Activated naive CD8-positive, alpha-beta T cell treated with anti-CD3 and anti-CD28 coated beads, Interleukin-2, amount 50 U/mL, for 24 hours (primary cell): Measurements from ENCODE around the gene CEP95.
"Not testable (repeated sequence)": the region's sequence is repeated elsewhere in the genome, so short reads cannot be mapped to it uniquely, and the experiment has no call there.

Source experiments
- ATAC-seq: fragments of 150-1000 bp; cut with Tn5 transposase; one replicate; pipeline ENCODE4 v1.10.0; 2021
- DNase-seq: peaks from one replicate; pipeline ENCODE4 v3.0.0; 2021
- H3K27ac Mint-ChIP-seq: one replicate; pipeline ENCODE4 v1.8.0; 2021; ENCODE audit warnings: mild to moderate bottlenecking, mixed read lengths
- H3K27me3 Mint-ChIP-seq: one replicate; pipeline ENCODE4 v1.8.0; 2021; ENCODE audit warnings: mixed read lengths
- H3K36me3 Mint-ChIP-seq: one replicate; pipeline ENCODE4 v1.8.0; 2021; ENCODE audit warnings: low read depth, mixed read lengths
- H3K4me1 Mint-ChIP-seq: one replicate; pipeline ENCODE4 v1.8.0; 2021; ENCODE audit warnings: mixed read lengths
- H3K4me3 Mint-ChIP-seq: one replicate; pipeline ENCODE4 v1.8.0; 2021; ENCODE audit warnings: mild to moderate bottlenecking, moderate library complexity, mixed read lengths
- H3K9me3 Mint-ChIP-seq: one replicate; pipeline ENCODE4 v1.8.0; 2021; ENCODE audit warnings: mixed read lengths

CEP95 gene

GRCh38 chr17:64488301-64488700 lies 18.5 kb upstream of the CEP95 start:
- no peak for DNase-seq
- no peaks in the 10 kb centered on the region for H3K27me3 Mint-ChIP-seq
- peaks cover 9% of the 10 kb centered on the region for H3K4me1 Mint-ChIP-seq
- ATAC-seq = no peak
- H3K4me3 Mint-ChIP-seq = no peak overlapping the region
- H3K27ac Mint-ChIP-seq = no peak overlapping the region
- no peaks in the 10 kb centered on the region for H3K9me3 Mint-ChIP-seq
- H3K36me3 Mint-ChIP-seq = peaks cover 60% of the 10 kb centered on the region

GRCh38 chr17:64491034-64491860 lies 15.5 kb upstream of the CEP95 start:
- Mint-ChIP-seq H3K27ac (no peak overlapping the region), H3K4me1 (peaks cover 34% of the 10 kb centered on the region), H3K4me3 (no peak overlapping the region), H3K9me3 (no peaks in the 10 kb centered on the region), H3K36me3 (peaks cover 52% of the 10 kb centered on the region), H3K27me3 (no peaks in the 10 kb centered on the region)
- DNase-seq = peak; percentile 58
- ATAC-seq = peak; percentile 59

- DNase-seq (no peak), ATAC-seq (no peak)
- Mint-ChIP-seq H3K36me3 (peaks cover 56% of the 10 kb centered on the region), H3K27ac (no peak overlapping the region), H3K27me3 (no peaks in the 10 kb centered on the region), H3K9me3 (no peaks in the 10 kb centered on the region), H3K4me3 (no peak overlapping the region), H3K4me1 (peaks cover 38% of the 10 kb centered on the region)
Measured at GRCh38 chr17:64491994-64492393, 14.8 kb upstream of the CEP95 start.

- H3K9me3 Mint-ChIP-seq = no peaks in the 10 kb centered on the region
- ATAC-seq (no peak), DNase-seq (peak; percentile 16)
- no peak overlapping the region for H3K27ac Mint-ChIP-seq
- peaks cover 44% of the 10 kb centered on the region for H3K4me1 Mint-ChIP-seq
- peak overlapping the region; percentile 51 for H3K4me3 Mint-ChIP-seq
- H3K27me3 Mint-ChIP-seq = peaks cover 2% of the 10 kb centered on the region
- peaks cover 56% of the 10 kb centered on the region for H3K36me3 Mint-ChIP-seq
Measured at GRCh38 chr17:64492481-64493109, 14.2 kb upstream of the CEP95 start.

DNA sequence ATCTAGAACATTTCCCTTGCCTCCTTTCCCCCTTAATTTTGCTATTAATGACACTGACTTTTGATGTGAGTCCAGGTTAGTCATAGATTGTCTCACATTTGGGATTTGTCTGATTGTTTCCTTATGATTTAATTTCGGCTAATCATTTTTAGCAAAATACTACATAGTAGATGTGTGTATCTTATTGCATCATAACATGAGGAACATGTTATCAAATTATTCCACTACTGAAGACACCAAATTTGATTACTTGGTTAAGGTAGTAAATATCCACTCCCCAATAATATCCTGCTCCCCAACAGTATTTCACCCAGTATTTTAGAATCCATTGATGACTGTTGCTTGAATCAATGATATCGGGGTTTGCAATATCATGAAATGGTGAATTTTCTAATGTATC lies 12.7 kb upstream of the CEP95 start:
- ATAC-seq (no peak), DNase-seq (no peak)
- Mint-ChIP-seq H3K9me3 (no peaks in the 10 kb centered on the region), H3K4me1 (peaks cover 58% of the 10 kb centered on the region), H3K27ac (peak overlapping the region; percentile 52), H3K27me3 (peaks cover 2% of the 10 kb centered on the region), H3K4me3 (peak overlapping the region; percentile 100), H3K36me3 (peaks cover 60% of the 10 kb centered on the region)

GRCh38 chr17:64495300-64495699 lies 11.5 kb upstream of the CEP95 start:
- H3K36me3 Mint-ChIP-seq = peaks cover 67% of the 10 kb centered on the region
- H3K4me3 Mint-ChIP-seq = peak overlapping the region; percentile 100
- not testable (repeated sequence) for H3K9me3 Mint-ChIP-seq, H3K27me3 Mint-ChIP-seq, DNase-seq, ATAC-seq, H3K27ac Mint-ChIP-seq
- peaks cover 67% of the 10 kb centered on the region for H3K4me1 Mint-ChIP-seq

DNA sequence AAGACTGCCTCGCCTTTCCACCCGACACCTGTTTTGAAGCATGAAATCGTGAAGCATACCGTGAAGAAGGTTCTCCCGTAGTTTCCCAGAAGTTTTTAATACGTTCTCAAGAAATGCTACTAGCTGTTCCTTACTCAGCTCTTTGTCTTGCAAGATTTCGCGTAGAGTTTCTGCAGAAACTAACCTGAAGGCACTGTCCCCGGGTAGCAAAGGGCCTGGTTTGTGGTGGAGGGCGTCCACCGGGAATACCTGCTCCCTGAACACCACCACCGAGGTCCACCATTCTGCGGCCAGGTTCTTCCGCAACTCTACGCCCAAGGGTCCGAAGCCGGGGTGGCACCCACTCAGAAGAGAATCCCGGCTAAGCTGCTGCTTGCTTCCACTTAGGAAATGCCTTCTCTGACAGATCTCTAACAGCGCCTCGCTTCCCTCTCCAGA lies 10.4 kb upstream of the CEP95 start:
- H3K27me3 Mint-ChIP-seq = peaks cover 2% of the 10 kb centered on the region
- no peaks in the 10 kb centered on the region for H3K9me3 Mint-ChIP-seq
- peak overlapping the region; percentile 100 for H3K27ac Mint-ChIP-seq

DNA sequence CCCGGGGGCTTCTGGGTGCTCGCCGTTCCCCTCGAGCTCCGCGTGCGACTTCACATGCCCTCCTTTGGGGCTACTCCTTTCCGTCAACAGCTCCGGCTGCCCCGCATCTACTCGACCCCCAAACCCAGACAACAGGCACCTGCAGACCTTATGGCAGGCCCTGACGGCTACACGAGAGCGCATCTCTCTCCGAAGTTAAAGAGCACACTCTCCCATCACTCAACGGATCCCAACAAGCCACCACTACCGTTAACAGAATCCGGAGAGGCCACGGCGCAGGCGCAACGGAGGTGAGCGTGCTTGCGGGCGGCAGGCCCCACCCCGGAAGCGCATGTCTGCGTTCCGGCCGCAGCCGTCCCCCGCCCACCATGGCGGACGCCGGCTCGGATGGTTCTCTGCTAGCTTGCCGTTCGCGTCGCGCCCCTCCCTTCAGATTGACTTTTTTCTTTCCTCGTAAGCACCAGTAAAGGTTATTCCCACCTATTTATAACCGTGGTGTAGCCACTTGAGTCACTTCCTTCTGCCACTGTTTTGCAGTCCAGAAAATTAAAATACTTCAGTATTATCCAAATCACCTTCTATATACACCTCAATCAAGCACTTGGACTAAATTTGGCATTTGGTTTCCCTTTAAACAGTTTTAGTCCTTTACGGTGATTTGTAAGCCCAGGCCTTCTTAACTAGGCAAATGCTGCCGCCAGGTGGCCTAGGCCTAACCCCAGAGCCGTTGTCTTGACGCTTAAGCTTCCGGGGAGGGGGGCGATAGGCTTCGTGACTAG lies 9.8 kb upstream of the CEP95 start, which contains the start of gene POLG2:
Gene POLG2 (minus strand): TSS at position 269 of the 779 bp plus-strand sequence. CDS start 86 bp downstream, at position 183.
- ATAC-seq (peak; percentile 82), DNase-seq (peak; percentile 96)
- H3K27me3 Mint-ChIP-seq = peaks cover 2% of the 10 kb centered on the region
- peaks cover 83% of the 10 kb centered on the region for H3K4me1 Mint-ChIP-seq
- peak within 1 kb of the TSS; percentile 100 for H3K4me3 Mint-ChIP-seq
- peak within 1 kb of the TSS; percentile 100 for H3K27ac Mint-ChIP-seq
- no peaks in the 10 kb centered on the region for H3K9me3 Mint-ChIP-seq
- peaks cover 71% of the 10 kb centered on the region for H3K36me3 Mint-ChIP-seq

More for the DNA sequence above, 10.4 kb upstream of the CEP95 start:
- ATAC-seq (no peak), DNase-seq (no peak)
- Mint-ChIP-seq H3K36me3 (peaks cover 68% of the 10 kb centered on the region), H3K4me1 (peaks cover 78% of the 10 kb centered on the region), H3K4me3 (peak overlapping the region; percentile 100)

DNA sequence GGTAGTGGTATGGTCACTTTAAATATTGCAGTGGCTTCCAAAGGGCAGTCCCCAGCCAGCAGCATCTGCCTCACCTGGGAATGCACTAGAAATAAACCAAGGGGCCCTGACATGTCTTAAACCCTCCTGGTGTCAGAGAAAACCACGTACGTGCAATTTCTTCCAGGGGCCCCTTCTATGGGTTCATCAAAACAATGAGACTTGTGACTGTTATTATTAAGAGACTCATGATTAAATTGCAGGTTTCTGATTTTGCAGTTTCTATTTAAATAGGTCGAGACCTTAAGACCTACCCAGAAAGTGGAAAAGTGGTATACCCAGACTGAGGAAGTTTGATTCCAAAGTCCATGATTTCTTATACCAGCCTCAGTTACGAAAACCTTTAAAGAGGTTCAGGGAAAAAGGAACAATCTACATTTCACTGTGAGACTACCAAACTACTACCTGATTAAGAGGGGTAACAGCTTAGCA lies 9.2 kb upstream of the CEP95 start:
- Mint-ChIP-seq H3K4me3 (peak overlapping the region; percentile 100), H3K27me3 (peaks cover 2% of the 10 kb centered on the region), H3K4me1 (peaks cover 86% of the 10 kb centered on the region), H3K36me3 (peaks cover 73% of the 10 kb centered on the region), H3K27ac (peak overlapping the region; percentile 100), H3K9me3 (no peaks in the 10 kb centered on the region)
- DNase-seq (no peak), ATAC-seq (peak; percentile 50)

GRCh38 chr17:64498308-64499203 lies 8.2 kb upstream of the CEP95 start:
- ATAC-seq (no peak), DNase-seq (no peak)
- H3K9me3 Mint-ChIP-seq = no peaks in the 10 kb centered on the region
- H3K4me3 Mint-ChIP-seq = peak overlapping the region; percentile 100
- H3K4me1 Mint-ChIP-seq = peaks cover 91% of the 10 kb centered on the region
- H3K27ac Mint-ChIP-seq = peak overlapping the region; percentile 100
- H3K36me3 Mint-ChIP-seq = peaks cover 77% of the 10 kb centered on the region
- peaks cover 2% of the 10 kb centered on the region for H3K27me3 Mint-ChIP-seq

- Mint-ChIP-seq H3K4me3 (no peak overlapping the region), H3K4me1 (peaks cover 91% of the 10 kb centered on the region), H3K27ac (peak overlapping the region; percentile 55), H3K9me3 (no peaks in the 10 kb centered on the region), H3K27me3 (peaks cover 2% of the 10 kb centered on the region), H3K36me3 (peaks cover 80% of the 10 kb centered on the region)
- ATAC-seq = no peak
- no peak for DNase-seq
Measured at GRCh38 chr17:64499805-64500486, 6.8 kb upstream of the CEP95 start.

DNA sequence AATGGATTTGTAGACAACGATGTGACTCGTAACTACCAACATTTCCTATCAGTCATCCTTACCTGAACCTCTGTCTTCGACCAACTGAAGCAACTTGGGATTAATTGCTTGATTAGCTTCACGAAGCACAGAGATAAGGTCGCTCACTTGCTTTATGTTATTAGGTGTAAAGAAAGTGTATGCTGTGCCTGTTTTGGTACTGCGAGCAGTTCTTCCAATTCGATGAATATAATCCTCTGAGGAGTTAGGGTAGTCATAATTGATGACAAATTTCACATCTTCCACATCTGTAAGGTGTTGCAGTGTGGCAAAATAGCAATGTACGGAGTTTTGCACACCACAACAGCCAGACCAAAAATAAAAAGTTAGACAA lies 6.3 kb upstream of the CEP95 start:
- Mint-ChIP-seq H3K4me3 (no peak overlapping the region), H3K27ac (peak overlapping the region; percentile 42), H3K9me3 (no peaks in the 10 kb centered on the region), H3K4me1 (peaks cover 87% of the 10 kb centered on the region), H3K27me3 (peaks cover 2% of the 10 kb centered on the region), H3K36me3 (peaks cover 84% of the 10 kb centered on the region)
- no peak for DNase-seq
- no peak for ATAC-seq
